Prostate gland (tissue), 2 donors: Measurements from ENCODE around the gene OR2J1. TPM values are rescaled to one million over a fixed set of nuclear protein-coding genes. Genes with fewer than 3 reads are reported as not detected.
"Not testable (repeated sequence)": the region's sequence is repeated elsewhere in the genome, so short reads cannot be mapped to it uniquely, and the experiment has no call there.

Experiments used
- DNase-seq: peaks from one replicate; pipeline ENCODE4 v3.0.0-alpha.2; 2019; ENCODE audit warnings: low spot score
- H3K27ac ChIP-seq, 2 donors: fragments of 200-600 bp; sonication (generic); 2 replicates each; pipeline ENCODE4 v1.5.1; 2017 to 2019
- H3K27me3 ChIP-seq: fragments of 200-600 bp; sonication (generic); replicated peaks from 2 replicates; pipeline ENCODE4 v1.5.1; 2019; ENCODE audit not compliant: insufficient read depth
- H3K36me3 ChIP-seq, 2 donors: fragments of 200-600 bp; sonication (generic); 1 replicate in 1 of 2; 2 replicates in 1 of 2; pipeline versions ENCODE4 v1.5.1 to v1.8.1; 2017 to 2019
- H3K4me1 ChIP-seq: fragments of 200-600 bp; sonication (generic); replicated peaks from 2 replicates; pipeline ENCODE4 v1.5.1; 2019
- H3K4me3 ChIP-seq, 2 donors: fragments of 200-600 bp; sonication (generic); 2 replicates each; pipeline ENCODE4 v1.5.1; 2017 to 2019
- H3K9me3 ChIP-seq: fragments of 200-600 bp; sonication (generic); 2 replicates; pipeline ENCODE4 v1.5.1; 2017
- CTCF ChIP-seq, 4 experiments: fragments of 200-600 bp in 2 of 4; fragments of 450-650 bp in 2 of 4; sonication (generic) in 2 of 4; IDR thresholded peaks; 1 replicate in 3 of 4; 2 replicates in 1 of 4; pipeline ENCODE4 v1.5.1; 2016 to 2019; ENCODE audit warnings: antibody characterized with exemption in 4 of 4, mild to moderate bottlenecking in 2 of 4, moderate library complexity in 2 of 4
- POLR2A ChIP-seq: fragments of 450-650 bp; IDR thresholded peaks from one replicate; pipeline ENCODE4 v1.6.1; 2016; ENCODE audit warnings: antibody characterized with exemption, mild to moderate bottlenecking
- POLR2AphosphoS5 ChIP-seq: sonication (generic); formaldehyde crosslinking; IDR thresholded peaks from one replicate; pipeline ENCODE4 v1.6.1; 2017; ENCODE audit warnings: antibody characterized with exemption
- WGBS: methylation state at CpG from one replicate; pipeline ENCODE4 v1.1.5; 2018; 5-methylcytosine and 5-hydroxymethylcytosine counted together
- intact Hi-C: fragments of 100-400 bp; cut with DNase I; formaldehyde crosslinking; loops from one replicate; pipeline ENCODE4 v1.14.2; 2022
- total RNA-seq, 2 donors: library from RNA; depleted of rRNA; stranded (reverse); fragments of >200 nt; gene quantifications; one replicate each; pipeline ENCODE4 v1.1.0, GENCODE V29; 2016

Gene OR2J1
- total RNA-seq, 2 donors from 2014 or later = 0.68 TPM; not detected in 1

DNA sequence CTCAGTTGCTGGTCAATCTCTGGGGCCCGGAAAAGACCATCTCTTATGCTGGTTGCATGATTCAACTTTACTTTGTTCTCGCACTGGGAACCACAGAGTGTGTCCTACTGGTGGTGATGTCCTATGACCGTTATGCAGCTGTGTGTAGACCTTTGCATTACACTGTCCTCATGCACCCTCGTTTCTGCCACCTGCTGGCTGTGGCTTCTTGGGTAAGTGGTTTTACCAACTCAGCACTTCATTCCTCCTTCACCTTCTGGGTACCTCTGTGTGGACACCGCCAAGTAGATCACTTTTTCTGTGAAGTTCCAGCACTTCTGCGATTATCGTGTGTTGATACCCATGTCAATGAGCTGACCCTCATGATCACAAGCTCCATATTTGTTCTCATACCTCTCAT lies 12.8 kb downstream of the OR2J1 start:
- Histone ChIP-seq H3K4me3 (no peak overlapping the region), H3K27ac (no peak overlapping the region), H3K36me3 (no peaks in the 10 kb centered on the region), H3K27me3 (no peaks in the 10 kb centered on the region), H3K4me1 (no peaks in the 10 kb centered on the region), H3K9me3 (no peaks in the 10 kb centered on the region)
- TF ChIP-seq POLR2A = no peak
- no peak for TF ChIP-seq CTCF (IDR thresholded peaks at IDR 0.05)
- no peak for TF ChIP-seq POLR2AphosphoS5
- DNase-seq = no peak
- intact Hi-C loops = no loop called here
- WGBS = 79% methylated on average over 7 of the region's 7 CpGs

DNA sequence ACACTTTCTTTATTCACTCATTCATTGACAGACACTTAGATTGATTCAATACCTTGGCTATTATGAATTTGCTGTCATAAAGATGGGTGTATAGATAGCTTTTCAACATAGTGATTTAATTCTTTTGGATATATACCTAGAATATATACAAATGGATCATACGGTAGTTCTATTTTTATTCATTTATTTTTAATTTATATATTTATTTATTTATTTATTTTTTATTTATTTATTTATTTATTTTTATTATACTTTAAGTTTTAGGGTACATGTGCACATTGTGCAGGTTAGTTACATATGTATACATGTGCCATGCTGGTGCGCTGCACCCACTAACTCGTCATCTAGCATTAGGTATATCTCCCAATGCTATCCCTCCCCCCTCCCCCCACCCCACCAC lies 15.7 kb downstream of the OR2J1 start:
- intact Hi-C loops, H3K36me3 ChIP-seq, H3K4me1 ChIP-seq, H3K9me3 ChIP-seq, H3K27me3 ChIP-seq, H3K4me3 ChIP-seq, H3K27ac ChIP-seq, DNase-seq: not testable (repeated sequence)
- 90% methylated on average over 3 of the region's 3 CpGs for WGBS

DNA sequence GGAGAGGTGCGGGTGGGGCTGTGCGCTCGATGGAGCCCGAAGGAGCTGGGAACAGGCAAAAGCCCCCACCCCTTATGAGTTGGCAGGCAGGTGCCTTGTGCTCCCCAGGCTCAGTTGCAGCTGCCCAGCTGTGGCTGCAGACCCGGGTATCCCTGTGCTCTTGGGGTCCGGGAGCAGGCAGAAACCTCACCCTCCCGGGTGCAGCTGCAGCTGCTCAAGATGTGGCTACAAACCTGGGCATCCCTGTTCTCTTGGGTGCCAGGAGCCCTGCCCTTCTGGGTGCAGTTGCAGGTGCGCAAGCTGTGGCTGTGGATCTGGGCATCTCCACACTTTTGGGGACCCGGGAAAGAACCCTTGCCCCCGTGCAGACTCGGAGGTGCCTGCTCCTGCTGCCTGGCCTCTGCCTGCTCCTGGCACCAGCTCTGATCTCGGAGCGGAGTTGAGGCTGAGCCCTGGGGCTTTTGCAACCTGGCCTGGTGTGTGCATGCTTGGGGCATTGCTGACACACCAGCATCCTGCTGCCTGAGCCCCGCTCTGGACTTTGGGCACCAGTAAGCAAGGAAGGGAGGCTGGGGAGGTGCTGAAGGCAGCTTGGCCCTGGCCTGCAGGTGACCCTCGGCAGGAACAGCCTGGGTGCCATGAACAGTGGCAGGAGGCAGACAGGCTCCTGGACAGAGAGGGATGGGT lies 30.2 kb downstream of the OR2J1 start:
- no peak for TF ChIP-seq POLR2A
- no peak for TF ChIP-seq POLR2AphosphoS5
- no peak for TF ChIP-seq CTCF (IDR thresholded peaks at IDR 0.05)
- WGBS = 65% methylated on average over 14 of the region's 15 CpGs
- Histone ChIP-seq H3K4me1 (no peaks in the 10 kb centered on the region), H3K27me3 (no peaks in the 10 kb centered on the region), H3K27ac (no peak overlapping the region), H3K4me3 (no peak overlapping the region), H3K9me3 (no peaks in the 10 kb centered on the region), H3K36me3 (no peaks in the 10 kb centered on the region)
- intact Hi-C loops = no loop called here
- DNase-seq = no peak

DNA sequence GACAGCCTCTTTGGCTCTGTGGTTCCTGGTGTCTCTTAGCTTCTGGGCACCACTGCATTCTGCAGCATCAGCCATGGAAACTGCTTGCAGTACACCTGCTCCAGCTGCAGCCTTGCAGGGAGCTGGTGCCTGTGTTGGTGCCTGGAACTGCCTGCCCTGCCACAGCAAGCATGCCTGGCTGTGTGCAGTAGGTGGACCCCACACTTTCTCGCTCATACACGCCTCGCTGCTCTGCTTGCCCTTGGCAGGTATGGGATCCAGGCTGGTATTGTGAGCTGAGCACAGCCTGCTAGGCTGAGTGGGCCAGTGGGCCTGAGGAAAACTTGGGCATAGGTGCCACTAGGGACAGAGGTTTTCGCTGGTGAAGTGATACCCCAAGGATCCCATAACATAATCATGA lies 31.4 kb downstream of the OR2J1 start:
- no peak for TF ChIP-seq CTCF (IDR thresholded peaks at IDR 0.05)
- no peak for TF ChIP-seq POLR2A
- no peak for TF ChIP-seq POLR2AphosphoS5
- H3K27ac ChIP-seq = no peak overlapping the region
- no peak for DNase-seq
- no peaks in the 10 kb centered on the region for H3K9me3 ChIP-seq
- H3K27me3 ChIP-seq = no peaks in the 10 kb centered on the region
- H3K4me3 ChIP-seq = no peak overlapping the region
- no peaks in the 10 kb centered on the region for H3K36me3 ChIP-seq
- H3K4me1 ChIP-seq = no peaks in the 10 kb centered on the region
- intact Hi-C loops = no loop called here
- WGBS = 69% methylated on average over 4 of the region's 4 CpGs

GRCh38 chr6:29131691-29132090 lies 32.4 kb downstream of the OR2J1 start:
- no peak overlapping the region for H3K4me3 ChIP-seq
- H3K4me1 ChIP-seq = no peaks in the 10 kb centered on the region
- no peak for DNase-seq
- H3K9me3 ChIP-seq = no peaks in the 10 kb centered on the region
- H3K27ac ChIP-seq = no peak overlapping the region
- whole genome bisulfite sequencing = 79% methylated on average over 2 of the region's 2 CpGs
- TF ChIP-seq POLR2A (no peak), CTCF (IDR thresholded peaks at IDR 0.05) (no peak), POLR2AphosphoS5 (no peak)
- no peaks in the 10 kb centered on the region for H3K27me3 ChIP-seq
- no peaks in the 10 kb centered on the region for H3K36me3 ChIP-seq
- intact Hi-C loops = no loop called here
